HCT116 (cell line): ENCODE data around the gene TF. TPM values are rescaled to one million over a fixed set of nuclear protein-coding genes. Genes with fewer than 3 reads are reported as not detected.

Experiments used
- ATAC-seq: fragments of 200-7000 bp; cut with Tn5 transposase; 2 replicates; pipeline ENCODE4 v1.9.1; 2020; ENCODE audit warnings: mild to moderate bottlenecking, moderate library complexity
- BruUV-seq: library from RNA; stranded (reverse); fragments of 400-500 nt; replicated peaks from 2 replicates; lab custom pipeline; 2021; lab: Mats Ljungman, UMichigan
- CTCF ChIA-PET: fragments of 300-600 bp; sonication (Branson Sonifier 250); formaldehyde crosslinking; loops from one replicate; lab custom pipeline; 2021; ENCODE audit warnings: antibody characterized with exemption; lab: Charles Lee
- POLR2A ChIA-PET: fragments of 300-600, 350-600 bp; sonication (Branson Sonifier 250); formaldehyde crosslinking; loops from one replicate; lab custom pipeline; 2021; ENCODE audit warnings: antibody characterized with exemption; lab: Charles Lee
- RAD21 ChIA-PET, 2 experiments: fragments of 300-600 bp; sonication (Branson Sonifier 250); formaldehyde crosslinking; loops; one replicate each; lab custom pipeline; 2023; ENCODE audit warnings: low total read pairs in 2 of 2; ENCODE audit not compliant: uncharacterized antibody in 2 of 2, unreplicated experiment in 2 of 2, low non-redundant PET in 1 of 2; lab: Charles Lee
- DNase-seq: peaks from one replicate; pipeline ENCODE4 v3.0.0-alpha.2; 2010; ENCODE audit warnings: low read depth, low spot score
- H2AFZ ChIP-seq: fragments of 200-600 bp; shearing (Covaris generic), sonication (generic); 2 replicates; pipeline ENCODE4 v1.6.1; 2017; ENCODE audit warnings: low read depth, mixed run types, mixed read lengths, antibody characterized with exemption, low read length; ENCODE audit not compliant: poor library complexity, severe bottlenecking
- H3K27ac ChIP-seq: 2 replicates; pipeline ENCODE4 v1.5.1; 2012; ENCODE audit warnings: low read depth, low read length
- H3K27me3 ChIP-seq: fragments of 200-600 bp; sonication (generic); 2 replicates; pipeline ENCODE4 v1.6.1; 2016; ENCODE audit warnings: mixed run types, low read length, mixed read lengths; ENCODE audit not compliant: insufficient read depth
- H3K36me3 ChIP-seq, 2 experiments: fragments of 200-500 bp in 1 of 2; fragments of 200-600 bp in 1 of 2; sonication (Bioruptor generic) in 1 of 2; sonication (generic) in 1 of 2; 2 replicates each; pipeline versions ENCODE4 v1.5.1 to v1.6.1; 2014 to 2016; ENCODE audit warnings: low read length in 2 of 2, inconsistent platforms in 1 of 2, mixed read lengths in 1 of 2, mixed run types in 1 of 2; ENCODE audit not compliant: insufficient read depth in 2 of 2, control insufficient read depth in 1 of 2
- H3K4me1 ChIP-seq, 2 experiments: fragments of 200-600 bp in 1 of 2; sonication (generic) in 1 of 2; 2 replicates each; pipeline versions ENCODE4 v1.5.1 to v1.6.1; 2012 to 2017; ENCODE audit warnings: low read length in 2 of 2, inconsistent platforms in 1 of 2, mild to moderate bottlenecking in 1 of 2, mixed read lengths in 1 of 2, mixed run types in 1 of 2, moderate library complexity in 1 of 2; ENCODE audit not compliant: insufficient read depth in 2 of 2, control insufficient read depth in 1 of 2
- H3K4me2 ChIP-seq: fragments of 200-600 bp; sonication (generic); 2 replicates; pipeline ENCODE4 v1.6.1; 2017; ENCODE audit warnings: mixed run types, low read length, mixed read lengths
- H3K4me3 ChIP-seq, 2 experiments: fragments of 200-600 bp in 1 of 2; sonication (generic) in 1 of 2; replicated peaks in 1 of 2; 2 replicates each; pipeline ENCODE4 v1.5.1; 2011 to 2016; ENCODE audit warnings: low read length in 2 of 2, control low read depth in 1 of 2, low read depth in 1 of 2, mild to moderate bottlenecking in 1 of 2, mixed read lengths in 1 of 2, mixed run types in 1 of 2
- H3K79me2 ChIP-seq: fragments of 200-600 bp; sonication (generic); 2 replicates; pipeline ENCODE4 v1.6.1; 2017; ENCODE audit warnings: mild to moderate bottlenecking, mixed run types, low read length, moderate library complexity, mixed read lengths; ENCODE audit not compliant: insufficient read depth
- H3K9ac ChIP-seq: fragments of 200-600 bp; sonication (generic); 2 replicates; pipeline ENCODE4 v1.6.1; 2016; ENCODE audit warnings: low read length, mixed read lengths
- H3K9me2 ChIP-seq: fragments of 200-600 bp; sonication (generic), shearing (Covaris generic); 2 replicates; pipeline ENCODE4 v1.6.1; 2017; ENCODE audit warnings: mixed run types, mild to moderate bottlenecking, moderate library complexity; ENCODE audit not compliant: insufficient read depth
- H3K9me3 ChIP-seq, 2 experiments: fragments of 200-500 bp in 1 of 2; fragments of 200-600 bp in 1 of 2; sonication (Bioruptor generic) in 1 of 2; sonication (generic) in 1 of 2; 2 replicates each; pipeline ENCODE4 v1.6.1; 2014 to 2017; ENCODE audit warnings: low read length in 2 of 2, mixed read lengths in 2 of 2, inconsistent platforms in 1 of 2, low read depth in 1 of 2, mild to moderate bottlenecking in 1 of 2, mixed run types in 1 of 2, moderate library complexity in 1 of 2; ENCODE audit not compliant: control insufficient read depth in 1 of 2, insufficient read depth in 1 of 2
- H4K20me1 ChIP-seq: fragments of 200-600 bp; sonication (generic), shearing (Covaris generic); 2 replicates; pipeline ENCODE4 v1.6.1; 2017; ENCODE audit warnings: mixed run types, mild to moderate bottlenecking, moderate library complexity; ENCODE audit not compliant: insufficient read depth
- CEBPB ChIP-seq: IDR thresholded peaks from 2 replicates; pipeline ENCODE4 v1.6.1; 2012; ENCODE audit warnings: low read depth
- EGR1 ChIP-seq: IDR thresholded peaks from 2 replicates; pipeline ENCODE4 v1.6.1; 2012; ENCODE audit warnings: low read depth
- EZH2phosphoT487 ChIP-seq: fragments of 200-600 bp; IDR thresholded peaks from 2 replicates; pipeline ENCODE4 v1.6.1; 2018; ENCODE audit warnings: antibody characterized with exemption, borderline replicate concordance
- JUND ChIP-seq: IDR thresholded peaks from 2 replicates; pipeline ENCODE4 v1.6.1; 2012
- ZFX ChIP-seq: fragments of 450-650 bp; IDR thresholded peaks from 2 replicates; pipeline ENCODE4 v1.6.1; 2017
- ZNF274 ChIP-seq: fragments of 200-500 bp; sonication (Bioruptor generic); IDR thresholded peaks from 2 replicates; pipeline ENCODE4 v1.6.1; 2014; ENCODE audit warnings: mild to moderate bottlenecking, low read depth, low read length, inconsistent platforms
- intact Hi-C: fragments of 100-400 bp; cut with micrococcal nuclease; formaldehyde crosslinking; loops from 2 replicates; pipeline ENCODE4 v1.10.0; 2022
- total RNA-seq: library from RNA; stranded (reverse); gene quantifications from one replicate; pipeline ENCODE4 v1.2.1, GENCODE V29; 2021; ENCODE audit not compliant: unreplicated experiment
- TF ChIP-seq, protein P1 (sequence below): IDR thresholded peaks from 2 replicates; pipeline ENCODE4 v1.6.1; 2012; ENCODE audit warnings: low read depth

TF gene
- total RNA-seq, 1 experiment from 2014 or later: 10.4 TPM

DNA sequence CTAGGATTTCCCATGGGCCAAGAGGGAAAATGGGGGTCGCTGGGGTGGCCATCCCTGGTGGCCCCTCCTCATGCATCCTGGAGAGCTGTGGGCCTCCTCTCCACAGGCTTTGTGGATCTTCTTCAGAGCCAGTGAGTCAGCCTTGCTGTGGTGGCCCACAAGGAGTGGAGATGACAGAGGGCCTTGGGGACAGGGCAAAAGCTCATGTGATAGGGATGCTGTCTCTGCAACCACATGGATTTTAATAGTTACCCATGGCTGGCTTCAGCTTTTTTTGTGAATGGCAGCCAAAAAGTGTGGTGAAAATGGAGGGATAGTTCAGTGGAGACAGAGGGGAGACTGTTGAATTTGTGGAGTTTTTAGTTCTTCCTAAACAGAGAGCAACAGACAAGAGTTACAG is 1.2 kb downstream of the TF start:
- no peaks in the 10 kb centered on the region for H3K9me2 ChIP-seq
- no peak overlapping the region for H3K4me2 ChIP-seq
- no peak overlapping the region for H3K4me3 ChIP-seq
- peaks cover 1 to 7% of the 10 kb centered on the region in 2 experiments; a peak in 3 of 4 replicates for H3K4me1 ChIP-seq
- H3K9me3 ChIP-seq: no peaks in the 10 kb centered on the region
- ChIA-PET RAD21 (no interaction called here), CTCF (no interaction called here), POLR2A (interaction anchor here (0.7 kb wide), 1 partner anchor 204 kb away, joined by 3 read pairs; no protein-coding TSS in a partner anchor)
- H3K9ac ChIP-seq: no peak overlapping the region
- H3K79me2 ChIP-seq: no peaks in the 10 kb centered on the region
- ATAC-seq: no peak
- no peak overlapping the region for H2AFZ ChIP-seq
- no peaks in the 10 kb centered on the region for H3K27me3 ChIP-seq
- no peak for DNase-seq
- intact Hi-C loops: no loop called here
- no TSS peak for BruUV-seq
- no peaks in the 10 kb centered on the region for H3K36me3 ChIP-seq
- H3K27ac ChIP-seq: no peak overlapping the region
- no peaks in the 10 kb centered on the region for H4K20me1 ChIP-seq
- TF ChIP-seq EGR1 (no peak), ZFX (no peak), JUND (no peak), EZH2phosphoT487 (no peak), CEBPB (no peak), ZNF274 (no peak)
- TF ChIP-seq, protein P1, sequence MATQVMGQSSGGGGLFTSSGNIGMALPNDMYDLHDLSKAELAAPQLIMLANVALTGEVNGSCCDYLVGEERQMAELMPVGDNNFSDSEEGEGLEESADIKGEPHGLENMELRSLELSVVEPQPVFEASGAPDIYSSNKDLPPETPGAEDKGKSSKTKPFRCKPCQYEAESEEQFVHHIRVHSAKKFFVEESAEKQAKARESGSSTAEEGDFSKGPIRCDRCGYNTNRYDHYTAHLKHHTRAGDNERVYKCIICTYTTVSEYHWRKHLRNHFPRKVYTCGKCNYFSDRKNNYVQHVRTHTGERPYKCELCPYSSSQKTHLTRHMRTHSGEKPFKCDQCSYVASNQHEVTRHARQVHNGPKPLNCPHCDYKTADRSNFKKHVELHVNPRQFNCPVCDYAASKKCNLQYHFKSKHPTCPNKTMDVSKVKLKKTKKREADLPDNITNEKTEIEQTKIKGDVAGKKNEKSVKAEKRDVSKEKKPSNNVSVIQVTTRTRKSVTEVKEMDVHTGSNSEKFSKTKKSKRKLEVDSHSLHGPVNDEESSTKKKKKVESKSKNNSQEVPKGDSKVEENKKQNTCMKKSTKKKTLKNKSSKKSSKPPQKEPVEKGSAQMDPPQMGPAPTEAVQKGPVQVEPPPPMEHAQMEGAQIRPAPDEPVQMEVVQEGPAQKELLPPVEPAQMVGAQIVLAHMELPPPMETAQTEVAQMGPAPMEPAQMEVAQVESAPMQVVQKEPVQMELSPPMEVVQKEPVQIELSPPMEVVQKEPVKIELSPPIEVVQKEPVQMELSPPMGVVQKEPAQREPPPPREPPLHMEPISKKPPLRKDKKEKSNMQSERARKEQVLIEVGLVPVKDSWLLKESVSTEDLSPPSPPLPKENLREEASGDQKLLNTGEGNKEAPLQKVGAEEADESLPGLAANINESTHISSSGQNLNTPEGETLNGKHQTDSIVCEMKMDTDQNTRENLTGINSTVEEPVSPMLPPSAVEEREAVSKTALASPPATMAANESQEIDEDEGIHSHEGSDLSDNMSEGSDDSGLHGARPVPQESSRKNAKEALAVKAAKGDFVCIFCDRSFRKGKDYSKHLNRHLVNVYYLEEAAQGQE: no peak
